B cell (primary cell): ENCODE results near the gene SMIM22. TPM values are rescaled to one million over a fixed set of nuclear protein-coding genes. Genes with fewer than 3 reads are reported as not detected.

Experiments used
- ATAC-seq: fragments of 200-7000 bp; cut with Tn5 transposase; one replicate; pipeline ENCODE4 v1.10.0; 2021; ENCODE audit warnings: low read depth, mild to moderate bottlenecking, moderate number of reproducible peaks, moderate library complexity
- CTCF ChIA-PET: fragments of 350-600 bp; sonication (Branson Sonifier 250); formaldehyde crosslinking; loops from one replicate; lab custom pipeline; 2021; ENCODE audit warnings: antibody characterized with exemption, inconsistent platforms; lab: Charles Lee
- POLR2A ChIA-PET: fragments of 350-600 bp; sonication (Branson Sonifier 250); formaldehyde crosslinking; loops from one replicate; lab custom pipeline; 2021; ENCODE audit warnings: antibody characterized with exemption; lab: Charles Lee
- DNase-seq: peaks from one replicate; pipeline ENCODE4 v3.0.0; 2013
- H2AFZ ChIP-seq: 2 replicates; pipeline ENCODE4 v1.6.1; 2012; ENCODE audit warnings: mild to moderate bottlenecking, low read depth, low read length; ENCODE audit not compliant: insufficient read depth, poor library complexity, severe bottlenecking
- H3K27ac ChIP-seq, 2 donors: 1 replicate in 1 of 2; 2 replicates in 1 of 2; pipeline ENCODE4 v1.5.1; 2012 to 2013; ENCODE audit warnings: low read length in 2 of 2, mild to moderate bottlenecking in 2 of 2, moderate library complexity in 1 of 2
- H3K27me3 ChIP-seq, 4 experiments: fragments of 200-600 bp in 1 of 4; sonication (generic) in 1 of 4; replicated peaks in 1 of 4; 1 replicate in 2 of 4; 2 replicates in 2 of 4; pipeline versions ENCODE4 v1.6.1 to v1.7.0; 2013 to 2016; ENCODE audit warnings: low read length in 3 of 4, mild to moderate bottlenecking in 2 of 4, mixed read lengths in 1 of 4, moderate library complexity in 1 of 4; ENCODE audit not compliant: insufficient read depth in 4 of 4, control insufficient read depth in 3 of 4; ENCODE audit errors: control extremely low read depth in 1 of 4
- H3K36me3 ChIP-seq, 2 experiments: replicated peaks in 1 of 2; 1 replicate in 1 of 2; 2 replicates in 1 of 2; pipeline versions ENCODE4 v1.6.1 to v1.7.1; 2013; ENCODE audit warnings: low read length in 1 of 2; ENCODE audit not compliant: insufficient read depth in 2 of 2, control insufficient read depth in 1 of 2; ENCODE audit errors: control extremely low read depth in 1 of 2, extremely low read depth in 1 of 2
- H3K4me1 ChIP-seq, 2 donors: fragments of 200-600 bp in 1 of 2; sonication (generic) in 1 of 2; 1 replicate in 1 of 2; 2 replicates in 1 of 2; pipeline versions ENCODE4 v1.5.1 to v1.6.1; 2013 to 2017; ENCODE audit warnings: low read length in 2 of 2; ENCODE audit not compliant: control insufficient read depth in 2 of 2, insufficient read depth in 2 of 2
- H3K4me2 ChIP-seq: replicated peaks from 2 replicates; pipeline ENCODE3; 2012; ENCODE audit warnings: mild to moderate bottlenecking, low read depth, low read length; ENCODE audit not compliant: poor library complexity, severe bottlenecking
- H3K4me3 ChIP-seq, 5 experiments: fragments of 200-600 bp in 1 of 5; sonication (generic) in 1 of 5; 1 replicate in 3 of 5; 2 replicates in 2 of 5; pipeline versions ENCODE4 v1.5.1 to v1.7.0; 2011 to 2016; ENCODE audit warnings: low read length in 4 of 5, mild to moderate bottlenecking in 4 of 5, low read depth in 2 of 5, control low read depth in 1 of 5, moderate library complexity in 1 of 5; ENCODE audit not compliant: insufficient read depth in 1 of 5; ENCODE audit errors: control extremely low read depth in 1 of 5, extremely low read depth in 1 of 5
- H3K79me2 ChIP-seq: fragments of 200-600 bp; sonication (generic); one replicate; pipeline ENCODE4 v1.6.0; 2016; ENCODE audit warnings: low read length; ENCODE audit not compliant: control insufficient read depth, insufficient read depth
- H3K9ac ChIP-seq: fragments of 200-600 bp; sonication (generic); 2 replicates; pipeline ENCODE4 v1.6.1; 2017; ENCODE audit warnings: mild to moderate bottlenecking, low read length, moderate library complexity
- H3K9me3 ChIP-seq, 3 donors: one replicate each; pipeline versions ENCODE4 v1.6.1 to v1.7.1; 2013; ENCODE audit warnings: low read length in 2 of 3; ENCODE audit not compliant: control insufficient read depth in 2 of 3, insufficient read depth in 1 of 3; ENCODE audit errors: control extremely low read depth in 1 of 3
- H4K20me1 ChIP-seq: 2 replicates; pipeline ENCODE4 v1.6.0; 2012; ENCODE audit warnings: mild to moderate bottlenecking, low read length; ENCODE audit not compliant: insufficient read depth, control insufficient read depth, poor library complexity, severe bottlenecking
- H3K27ac Mint-ChIP-seq: one replicate; pipeline ENCODE4 v1.8.0; 2021; ENCODE audit warnings: mixed read lengths
- H3K27me3 Mint-ChIP-seq: one replicate; pipeline ENCODE4 v1.8.0; 2021; ENCODE audit warnings: mixed read lengths
- H3K4me1 Mint-ChIP-seq: one replicate; pipeline ENCODE4 v1.8.0; 2021; ENCODE audit warnings: mixed read lengths
- H3K4me3 Mint-ChIP-seq: one replicate; pipeline ENCODE4 v1.8.0; 2021; ENCODE audit warnings: mixed read lengths
- H3K9me3 Mint-ChIP-seq: one replicate; pipeline ENCODE4 v1.8.0; 2022; ENCODE audit warnings: mixed read lengths; ENCODE audit not compliant: insufficient read depth
- CTCF ChIP-seq: fragments of 200-600 bp; IDR thresholded peaks from one replicate; pipeline ENCODE4 v1.8.0; 2022; ENCODE audit warnings: antibody characterized with exemption, mild to moderate bottlenecking
- EZH2 ChIP-seq: IDR thresholded peaks from 2 replicates; pipeline ENCODE4 v1.6.1; 2012; ENCODE audit warnings: borderline replicate concordance, low read depth, mild to moderate bottlenecking, moderate library complexity, low read length; ENCODE audit not compliant: insufficient read depth, poor library complexity, severe bottlenecking
- WGBS: methylation state at CpG from one replicate; pipeline ENCODE4 v1.1.5; 2013; ENCODE audit warnings: missing lambda C conversion rate; ENCODE audit not compliant: insufficient coverage; 5-methylcytosine and 5-hydroxymethylcytosine counted together
- intact Hi-C: fragments of 100-400 bp; cut with micrococcal nuclease; formaldehyde crosslinking; loops from one replicate; pipeline ENCODE4 v1.10.0; 2022
- polyA plus RNA-seq: library from polyadenylated mRNA; depleted of rRNA; stranded (reverse); fragments of >200 nt; gene quantifications from 2 replicates; pipeline ENCODE4 v1.2.3, GENCODE V29; 2012
- total RNA-seq, 2 donors: library from RNA; stranded (reverse); fragments of 120-200 nt in 1 of 2; gene quantifications; 1 replicate in 1 of 2; 2 replicates in 1 of 2; pipeline versions ENCODE4 v1.2.3 to v1.2.4, GENCODE V29; 2013 to 2022

Gene SMIM22
- total and polyA plus RNA-seq, 2 donors (not counting 1 experiment from before 2014, with no cell fraction given) = not detected

- Mint-ChIP-seq H3K4me1 (no peaks in the 10 kb centered on the region), H3K27ac (no peak overlapping the region), H3K9me3 (no peaks in the 10 kb centered on the region), H3K27me3 (no peaks in the 10 kb centered on the region), H3K4me3 (no peak overlapping the region)
- Histone ChIP-seq H3K4me2 (no peak overlapping the region), H3K27ac (no peak overlapping the region), H3K4me3 (no peak overlapping the region), H4K20me1 (no peaks in the 10 kb centered on the region), H2AFZ (no peak overlapping the region), H3K4me1 (no peaks in the 10 kb centered on the region), H3K9me3 (no peaks in the 10 kb centered on the region), H3K27me3 (peaks cover 0 to 6% (median 0%) of the 10 kb centered on the region in 4 experiments), H3K36me3 (no peaks in the 10 kb centered on the region), H3K79me2 (no peaks in the 10 kb centered on the region), H3K9ac (no peak overlapping the region)
- no peak for TF ChIP-seq EZH2
- TF ChIP-seq CTCF = no peak
- intact Hi-C loops = no loop called here
- no peak for DNase-seq
- POLR2A ChIA-PET = no interaction called here
- CTCF ChIA-PET = no interaction called here
- WGBS = 45% methylated on average over 8 of the region's 10 CpGs
- ATAC-seq = no peak
Observed at GRCh38 chr16:4790871-4791270, 4.3 kb upstream of the SMIM22 start.

GRCh38 chr16:4792951-4793513, 2.1 kb upstream of the SMIM22 start:
- peaks cover 0 to 6% (median 0%) of the 10 kb centered on the region in 4 experiments for H3K27me3 ChIP-seq
- Mint-ChIP-seq H3K27ac (no peak overlapping the region), H3K9me3 (no peaks in the 10 kb centered on the region), H3K4me3 (no peak overlapping the region), H3K4me1 (no peaks in the 10 kb centered on the region), H3K27me3 (no peaks in the 10 kb centered on the region)
- H3K79me2 ChIP-seq = no peaks in the 10 kb centered on the region
- H3K27ac ChIP-seq = no peak overlapping the region
- ChIA-PET POLR2A (no interaction called here), CTCF (no interaction called here)
- DNase-seq (no peak), ATAC-seq (no peak)
- no peak overlapping the region for H3K4me3 ChIP-seq
- no peak overlapping the region for H3K4me2 ChIP-seq
- no peaks in the 10 kb centered on the region for H4K20me1 ChIP-seq
- intact Hi-C loops = no loop called here
- H3K36me3 ChIP-seq = no peaks in the 10 kb centered on the region
- H3K9me3 ChIP-seq = no peaks in the 10 kb centered on the region
- TF ChIP-seq CTCF = no peak
- no peak for TF ChIP-seq EZH2
- no peak overlapping the region for H2AFZ ChIP-seq
- H3K4me1 ChIP-seq = no peaks in the 10 kb centered on the region
- H3K9ac ChIP-seq = no peak overlapping the region
- 86% methylated on average over 9 of the region's 13 CpGs for WGBS
